Activated CD4-positive, alpha-beta T cell treated with anti-CD3 and anti-CD28 coated beads for 48 hours (primary cell): ENCODE data around the gene PBX1.

Experiments used
- DNase-seq: peaks from one replicate; pipeline ENCODE4 v3.0.0-alpha.2; 2020

Gene PBX1

DNA sequence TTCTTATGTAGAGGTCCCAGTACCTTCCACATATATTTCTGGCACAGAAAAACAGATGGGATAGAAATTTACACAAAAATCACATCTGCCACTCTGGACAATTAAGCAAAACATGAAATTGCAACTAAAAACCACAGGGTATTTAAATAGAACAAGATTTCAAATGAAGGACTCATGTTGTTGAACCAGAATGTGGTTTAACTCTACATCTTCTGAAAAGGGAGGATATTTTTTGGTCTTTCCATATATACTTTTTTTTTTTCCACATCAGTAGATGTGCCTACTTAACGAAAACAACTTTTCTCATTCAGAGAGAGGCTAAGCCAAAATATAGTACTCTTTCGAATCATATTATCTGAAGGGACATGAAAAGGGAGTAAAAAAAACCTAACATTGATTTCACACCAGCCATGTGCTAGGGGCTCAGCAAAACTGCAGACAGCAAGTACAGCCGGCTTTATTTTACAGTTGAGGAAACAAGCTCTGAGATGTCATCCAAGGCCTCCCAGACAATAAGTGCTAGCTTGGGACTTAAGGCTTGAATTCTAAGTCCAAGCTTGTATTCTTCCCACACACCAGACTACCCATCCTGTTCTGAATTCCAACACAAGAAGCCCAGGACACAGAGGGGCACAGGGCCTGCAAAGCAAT, 208.9 kb downstream of the PBX1 start:
- DNase-seq: no peak

DNA sequence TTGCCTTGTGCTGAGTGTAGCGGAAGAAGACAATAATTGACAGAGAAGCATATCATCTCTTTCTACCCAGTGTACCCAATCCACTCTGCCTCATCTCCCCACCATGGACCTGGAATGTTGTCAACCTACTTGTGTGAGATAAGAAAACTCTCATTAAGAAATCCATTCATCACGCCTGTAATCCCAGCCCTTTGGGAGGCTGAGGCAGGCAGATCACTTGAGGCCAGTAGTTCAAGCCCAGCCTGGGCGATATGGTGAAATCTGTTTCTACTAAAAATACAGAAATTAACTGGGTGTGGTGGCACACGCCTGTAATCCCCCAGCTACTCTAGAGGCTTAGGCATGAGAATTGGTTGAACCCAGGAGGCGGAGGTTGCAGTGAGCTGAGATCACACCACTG, 209.6 kb downstream of the PBX1 start:
- no peak for DNase-seq

DNA sequence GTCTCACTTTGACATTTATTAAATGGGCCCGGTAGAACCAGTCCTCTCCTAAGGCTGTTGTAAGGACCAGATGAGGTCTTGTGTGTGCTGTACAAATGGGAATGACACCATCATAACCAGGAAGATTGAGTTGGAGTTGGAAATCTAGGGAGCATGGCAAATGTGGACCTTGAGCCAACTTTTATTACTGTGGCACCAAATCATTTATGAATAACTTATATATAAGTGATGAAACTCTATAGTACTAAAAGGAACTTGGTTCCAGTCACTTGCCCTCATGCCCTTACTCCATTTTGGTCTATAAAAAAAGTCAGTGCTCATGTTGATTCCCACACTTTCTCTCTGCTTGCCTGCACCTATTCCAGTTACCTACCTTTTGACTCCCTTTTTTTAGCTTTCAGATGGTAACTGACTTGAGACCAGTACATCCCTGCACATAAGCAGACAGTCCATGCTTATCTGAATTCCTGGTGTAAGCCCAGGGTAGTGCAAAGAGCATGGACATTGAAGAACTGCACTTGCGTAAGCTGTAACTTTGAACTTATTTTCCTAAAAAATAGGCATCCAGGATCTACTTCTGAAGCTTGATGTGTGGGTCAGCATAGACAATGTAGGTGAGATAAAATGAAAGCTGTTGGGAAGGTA, 210.6 kb downstream of the PBX1 start:
- no peak for DNase-seq

DNA sequence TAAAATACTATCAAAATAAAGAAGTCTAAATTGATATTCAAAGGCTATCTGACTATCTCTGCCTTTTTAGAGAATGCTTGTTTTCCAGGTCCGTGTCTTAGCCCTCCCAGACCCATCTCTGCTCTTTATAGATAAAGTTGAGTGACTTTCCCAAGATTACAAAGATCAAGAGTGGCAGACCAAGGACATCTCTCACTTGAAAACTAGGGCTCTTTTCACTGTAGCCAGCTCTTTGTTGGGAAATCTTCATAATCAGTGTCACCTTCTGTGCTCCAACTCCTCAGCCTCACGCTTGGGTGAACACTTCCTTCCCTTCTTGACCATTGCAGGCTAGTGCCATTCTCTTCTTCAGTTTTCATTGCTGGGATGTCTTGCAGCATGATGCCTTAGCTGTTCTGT, 211.1 kb downstream of the PBX1 start:
- no peak for DNase-seq

DNA sequence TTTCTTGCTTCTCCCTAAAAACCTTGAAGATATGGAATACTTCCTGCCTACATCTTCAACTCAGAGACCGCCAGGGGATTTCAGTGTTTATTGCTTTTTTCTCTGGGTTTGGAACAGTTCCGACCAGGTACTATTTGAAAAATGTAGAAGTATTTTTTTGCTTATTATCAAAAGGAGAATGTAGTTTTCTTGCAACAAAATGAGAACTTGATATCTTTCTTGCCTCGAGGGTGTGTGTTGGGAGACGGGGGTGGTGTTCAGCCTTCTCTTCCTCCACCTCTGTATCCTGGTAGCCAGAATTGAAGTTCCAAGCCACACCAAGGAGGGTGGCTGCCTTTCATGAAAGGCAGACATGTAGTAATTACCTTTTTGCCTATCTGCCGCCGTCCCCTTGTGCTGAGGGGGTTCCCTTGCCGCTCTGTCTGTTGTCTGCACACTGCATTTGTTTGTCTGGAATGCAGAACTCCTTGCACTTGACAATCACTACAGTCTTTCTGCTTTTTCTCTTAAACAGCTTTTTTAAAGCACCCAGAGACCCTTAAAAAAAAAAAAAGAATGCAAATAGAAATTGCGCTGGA, 212.1 kb downstream of the PBX1 start:
- DNase-seq: no peak

DNA sequence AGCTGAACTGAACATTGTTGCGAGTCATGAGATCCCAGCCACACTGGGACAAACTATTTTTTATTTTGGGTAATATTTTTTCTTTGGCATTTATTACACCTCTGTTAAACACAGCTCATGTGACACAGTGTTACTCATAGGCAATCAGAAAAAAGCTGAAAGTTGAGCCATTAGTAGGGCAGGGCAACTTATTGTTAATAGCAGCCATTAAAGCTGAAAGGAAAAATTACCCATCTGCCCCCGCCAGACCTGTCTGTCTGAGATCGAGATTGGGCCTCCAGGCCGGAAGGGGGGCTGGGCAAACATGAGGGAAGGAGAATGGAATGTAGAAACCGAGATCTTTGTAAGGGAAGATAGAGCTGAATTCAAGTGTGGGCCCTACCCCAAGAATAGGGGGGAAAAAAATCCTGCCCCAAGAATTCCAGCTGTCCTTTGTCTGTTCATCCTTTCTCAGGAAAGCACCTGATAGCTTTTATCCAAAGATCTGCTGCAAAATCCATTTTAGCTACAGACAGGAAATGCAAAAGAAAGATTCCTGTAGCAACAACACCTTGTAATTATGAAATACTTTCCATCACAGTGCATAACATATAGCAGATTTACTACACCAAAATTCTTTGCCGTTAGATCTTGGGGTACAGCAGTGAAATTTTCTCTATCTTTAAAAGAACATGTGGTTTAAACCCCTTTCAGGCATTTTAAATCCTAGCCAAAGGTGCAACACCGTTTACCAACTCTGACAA, 212.8 kb downstream of the PBX1 start:
- DNase-seq: no peak

DNA sequence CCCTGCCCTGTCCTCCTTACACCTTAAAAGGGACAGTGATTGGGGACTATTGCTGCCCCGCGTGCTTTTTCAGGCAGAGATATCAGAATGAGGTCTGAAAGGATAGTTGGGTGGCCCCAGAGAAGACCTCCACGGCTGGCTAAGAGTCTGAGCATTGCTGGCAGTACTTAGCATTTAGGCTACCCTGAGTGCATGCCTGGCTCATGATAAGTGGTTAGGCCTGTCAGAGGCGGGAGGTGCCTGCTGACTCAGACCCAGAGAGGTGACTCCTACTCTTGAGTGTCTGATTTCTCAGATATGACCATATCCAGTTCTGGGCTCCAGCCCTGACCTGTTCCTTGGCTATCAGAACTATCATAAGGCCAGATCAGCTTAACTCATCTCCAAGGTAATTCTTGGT, 213.7 kb downstream of the PBX1 start:
- peak; percentile 21 for DNase-seq

DNA sequence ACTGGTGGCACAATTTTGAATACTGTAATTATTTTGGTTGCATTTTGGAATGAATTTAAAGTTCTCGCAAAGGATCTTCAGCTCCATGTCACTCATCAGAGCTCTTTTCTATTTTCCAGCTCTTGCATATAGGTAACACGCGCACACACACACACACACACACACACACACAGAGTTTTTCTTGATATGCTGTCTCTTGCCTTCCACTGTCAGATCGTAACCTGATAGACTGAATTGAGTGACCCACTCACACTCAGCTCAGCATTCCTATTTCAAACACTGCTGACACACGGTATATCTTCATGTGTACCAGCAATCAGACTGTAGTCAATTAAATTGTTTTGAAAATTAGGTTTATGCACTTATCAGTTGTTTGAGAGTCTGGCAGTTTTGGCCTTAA, 214.1 kb downstream of the PBX1 start:
- no peak for DNase-seq

DNA sequence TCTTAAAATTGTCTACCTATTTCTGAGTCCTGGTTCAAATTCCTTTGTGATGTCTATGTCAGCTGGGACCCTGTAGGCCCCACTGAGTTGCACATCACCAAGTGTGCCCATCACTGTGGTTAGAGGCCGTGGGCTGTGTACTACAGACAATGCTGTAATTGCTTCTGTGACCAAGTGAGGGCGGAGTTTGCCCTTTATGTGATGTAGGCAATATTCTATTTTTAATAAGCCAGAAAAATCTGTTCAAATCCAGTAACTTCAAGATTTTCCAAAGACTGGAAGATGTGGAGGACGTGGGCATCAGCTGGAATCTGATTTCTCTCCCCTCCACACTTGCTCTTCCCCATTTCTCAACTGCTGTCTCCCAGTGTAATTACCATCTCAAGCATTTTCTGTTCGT, 215.4 kb downstream of the PBX1 start:
- DNase-seq: no peak

DNA sequence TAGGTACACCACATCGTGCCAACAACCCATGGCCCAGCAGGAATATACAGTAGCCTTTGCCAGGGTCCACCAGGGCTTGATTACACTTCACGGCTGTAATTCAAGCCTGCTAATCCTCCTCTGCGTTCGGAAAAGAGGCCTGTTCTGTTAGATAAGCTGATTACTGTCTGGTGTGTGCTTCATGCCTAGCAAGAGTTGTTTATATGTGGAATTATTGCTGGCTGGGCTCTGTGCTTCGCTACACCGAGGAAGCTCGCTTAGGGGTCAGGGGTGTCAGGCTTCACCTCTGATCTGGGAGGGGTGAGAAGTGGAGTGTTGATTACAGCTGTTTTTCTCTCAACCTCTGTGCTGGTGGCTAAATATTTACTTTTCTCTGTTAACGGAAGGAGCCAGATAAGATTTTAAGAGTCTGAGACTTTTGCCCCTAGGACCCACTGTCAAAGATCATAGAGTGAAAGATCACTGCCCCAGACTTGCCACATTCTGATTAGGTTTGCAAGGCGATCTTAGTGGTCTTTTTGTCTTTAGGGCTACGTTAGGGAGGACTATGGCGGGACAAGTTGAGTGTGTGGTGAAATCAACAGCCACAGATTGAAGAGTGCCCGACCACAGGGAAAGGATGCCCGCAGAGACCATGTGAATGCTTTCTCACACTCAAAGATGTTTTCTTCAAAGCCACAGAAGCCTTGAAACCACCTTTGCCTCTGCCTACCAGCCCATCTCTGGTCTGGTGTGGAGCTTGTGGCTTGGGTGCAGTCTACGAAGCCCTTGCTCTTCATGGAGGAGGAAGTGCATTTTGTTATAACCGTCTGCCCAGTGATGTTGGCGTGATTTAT, 216.1 kb downstream of the PBX1 start:
- no peak for DNase-seq

DNA sequence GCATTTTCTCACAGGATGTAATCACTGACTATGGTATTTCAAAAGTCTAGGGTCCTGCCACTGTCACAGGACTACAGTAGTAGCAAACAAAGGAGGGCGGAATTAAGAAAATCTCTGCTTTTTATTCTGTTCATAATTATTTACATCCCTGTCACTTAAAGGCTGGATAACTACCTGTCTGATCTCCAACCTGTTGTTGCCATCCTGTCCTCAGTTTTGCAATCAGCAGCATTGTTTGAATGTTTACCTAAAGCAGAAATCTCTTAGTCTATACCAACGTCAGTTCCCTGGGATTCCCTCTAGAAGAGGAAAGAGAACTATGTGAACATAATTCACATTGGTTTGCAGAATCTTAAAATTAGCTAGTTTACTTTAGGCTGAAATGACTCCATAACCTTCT, 218.5 kb downstream of the PBX1 start:
- DNase-seq: no peak

DNA sequence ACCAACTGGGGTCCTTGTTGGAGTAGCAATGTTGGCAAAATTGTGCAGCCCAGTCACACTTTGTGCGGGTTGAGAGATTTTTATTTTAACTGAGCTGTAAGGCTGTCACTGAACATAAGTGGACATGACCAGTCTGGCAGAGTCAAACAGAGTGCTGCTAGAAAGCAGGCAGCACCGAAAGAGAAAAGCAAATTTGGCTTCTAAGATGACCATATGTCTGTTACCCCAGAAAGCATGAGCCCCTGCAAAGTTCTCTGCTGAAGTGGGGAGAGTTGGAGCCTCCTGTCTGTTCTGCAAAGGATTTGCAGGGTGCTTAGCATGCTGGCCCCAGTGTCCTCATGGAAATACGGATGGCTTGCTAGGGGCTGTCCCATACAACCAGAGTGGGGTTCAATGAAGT, 220.4 kb downstream of the PBX1 start:
- no peak for DNase-seq

DNA sequence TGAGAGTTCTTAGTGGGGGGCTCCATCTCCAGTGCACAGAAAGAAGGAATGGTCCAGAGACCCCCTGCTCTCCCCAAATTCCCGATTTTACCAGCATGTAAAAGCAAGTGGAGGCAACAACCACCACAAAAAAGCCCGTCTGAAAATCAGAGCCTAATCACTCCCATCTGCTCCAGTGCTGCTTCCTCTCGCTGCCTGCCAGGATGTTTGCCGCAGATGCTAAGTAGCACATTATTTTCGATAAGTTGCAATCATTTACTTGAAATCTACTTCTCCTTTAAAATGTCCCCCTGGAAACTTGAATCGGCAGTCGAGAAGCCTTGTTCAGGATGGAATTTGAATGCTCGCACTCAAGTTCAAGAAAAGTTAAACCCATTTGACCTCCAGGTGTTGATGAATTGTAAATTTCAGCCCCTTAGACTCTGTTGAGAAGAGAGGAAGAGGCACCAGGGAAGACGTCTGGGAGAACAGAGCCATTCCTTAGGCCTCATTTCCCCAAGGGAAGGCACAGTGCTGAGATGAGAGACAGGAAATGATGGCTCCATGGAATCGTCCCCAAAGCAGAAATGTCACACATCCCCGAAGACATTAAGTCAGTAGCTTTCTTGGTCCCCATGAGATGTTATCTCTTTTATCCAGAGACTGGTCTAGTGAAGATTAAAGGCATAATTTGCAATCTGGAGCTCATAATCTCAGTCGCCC, 221.3 kb downstream of the PBX1 start:
- DNase-seq: no peak

DNA sequence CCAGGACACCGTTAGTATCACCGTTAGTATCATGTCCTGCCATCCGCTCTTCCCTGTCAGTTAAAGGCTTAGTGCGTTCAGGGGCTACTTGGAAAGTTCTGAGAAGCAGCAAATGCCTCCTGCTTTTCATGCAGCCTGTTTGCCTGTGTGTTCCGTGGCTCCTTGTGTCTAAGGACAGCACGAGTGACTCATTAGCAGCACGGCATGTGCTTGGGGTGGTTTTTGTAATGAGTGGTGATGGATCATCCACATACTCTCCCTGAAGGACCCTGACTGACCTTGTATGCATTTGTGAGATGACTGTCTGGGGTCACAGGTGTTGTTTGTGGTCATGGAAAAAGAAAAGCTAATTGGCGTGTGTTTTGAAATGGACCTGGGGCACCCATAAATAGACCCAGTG, 221.9 kb downstream of the PBX1 start:
- no peak for DNase-seq

DNA sequence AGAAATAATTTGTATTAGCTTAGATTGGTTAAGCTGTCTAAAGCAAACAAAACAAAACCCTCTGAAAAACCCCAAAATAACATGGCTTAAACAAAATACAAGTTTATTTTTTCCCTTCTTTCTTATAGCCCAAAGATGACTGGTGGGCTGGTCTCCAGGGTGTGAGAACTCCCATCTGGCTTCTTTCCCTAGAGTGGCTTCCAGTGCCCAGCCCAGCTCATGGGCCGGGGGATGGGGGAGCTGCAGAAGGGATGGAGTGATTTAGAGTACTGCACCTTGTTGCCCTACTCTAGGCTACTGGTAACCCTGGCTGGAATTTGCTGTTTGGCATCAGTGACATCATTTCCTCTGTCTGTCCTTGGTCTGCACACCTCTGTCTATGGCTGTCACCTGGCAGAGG, 223.0 kb downstream of the PBX1 start:
- no peak for DNase-seq

DNA sequence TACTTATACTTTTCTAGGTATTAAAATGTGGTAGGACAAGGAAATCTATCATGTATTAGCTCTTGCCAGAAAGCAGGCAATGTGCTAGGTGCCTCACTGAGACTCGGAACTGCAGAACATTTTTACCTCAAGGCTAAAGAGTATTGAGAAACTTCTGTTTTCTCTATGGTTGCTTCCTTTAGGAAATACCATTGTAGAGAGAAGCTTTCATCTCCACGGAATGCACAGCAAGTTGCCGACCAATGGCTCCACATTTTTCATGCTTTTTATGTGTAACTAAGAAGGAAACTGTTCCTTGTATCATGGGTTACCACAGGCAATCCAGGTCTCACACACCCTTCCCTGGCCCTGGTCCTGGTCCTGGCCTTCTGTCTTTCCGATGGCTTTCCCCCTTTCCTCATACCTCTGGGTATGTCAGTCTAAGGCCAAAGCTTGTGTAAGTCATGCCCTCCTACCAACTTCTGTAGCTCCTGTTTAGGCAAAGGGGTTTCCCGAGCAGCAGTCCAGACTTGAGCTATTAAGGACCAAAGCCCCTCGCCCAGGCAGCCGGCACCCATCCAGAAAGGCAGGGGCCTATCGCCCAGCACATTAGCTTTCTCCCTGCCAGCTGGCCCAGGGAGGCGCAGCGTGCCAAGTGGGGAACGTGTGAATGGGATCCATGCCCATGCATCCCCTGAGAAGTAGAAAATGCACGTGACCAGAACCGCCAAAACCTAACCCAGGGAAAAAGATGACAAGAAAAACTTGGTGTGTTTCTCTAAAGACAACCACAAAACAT, 225.0 kb downstream of the PBX1 start:
- no peak for DNase-seq

DNA sequence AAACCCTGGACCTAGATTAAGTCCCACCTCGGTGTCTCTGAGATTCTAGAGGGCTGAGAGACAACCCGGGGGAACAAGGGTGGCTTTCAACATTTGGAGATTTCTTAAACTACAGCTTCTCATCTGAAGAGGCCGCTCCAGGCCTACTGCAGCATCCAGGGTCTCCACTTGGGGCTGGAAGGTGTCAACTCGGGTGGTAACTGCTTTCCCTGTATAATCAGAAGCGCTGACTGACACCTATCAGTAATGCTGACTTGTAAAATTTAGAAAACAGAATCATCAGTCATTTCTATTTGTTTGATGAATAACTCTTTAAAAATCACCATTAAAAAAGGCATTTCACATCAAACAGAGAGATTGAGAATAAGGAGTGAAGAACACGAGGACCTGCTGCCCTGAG, 226.0 kb downstream of the PBX1 start:
- DNase-seq: no peak

DNA sequence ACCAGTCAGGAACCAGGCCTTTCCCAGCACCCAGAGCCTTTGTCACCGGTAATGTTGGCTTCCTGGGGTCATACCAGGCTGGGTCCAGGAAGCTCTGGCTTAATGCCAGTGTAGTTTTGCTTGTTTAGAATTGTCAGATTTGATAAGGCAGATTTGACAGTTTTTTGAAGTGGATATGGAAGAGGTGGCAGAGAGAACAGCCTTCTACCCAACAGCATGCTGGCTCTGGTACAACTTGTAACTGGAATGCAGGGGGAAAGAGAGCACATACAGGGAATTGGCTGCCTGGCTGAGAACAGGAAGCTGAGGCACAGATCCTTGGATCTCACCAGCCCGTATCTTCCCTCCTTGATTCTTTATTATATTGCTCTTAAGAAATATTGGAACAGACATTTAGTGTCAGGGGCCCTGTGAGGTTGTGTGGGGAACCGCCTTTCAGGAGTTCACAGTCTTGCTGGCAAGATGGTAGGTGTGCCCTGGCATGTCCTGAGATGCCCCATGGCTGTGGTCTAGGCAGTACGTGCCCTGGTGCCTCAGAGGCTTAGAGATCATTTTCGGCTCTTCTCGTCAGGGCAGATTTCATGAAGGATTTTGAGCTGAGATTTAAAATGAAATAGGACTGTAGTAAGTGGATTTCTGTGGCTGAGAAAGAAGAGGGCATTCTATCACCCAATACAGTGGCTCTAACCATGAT, 227.0 kb downstream of the PBX1 start:
- no peak for DNase-seq

DNA sequence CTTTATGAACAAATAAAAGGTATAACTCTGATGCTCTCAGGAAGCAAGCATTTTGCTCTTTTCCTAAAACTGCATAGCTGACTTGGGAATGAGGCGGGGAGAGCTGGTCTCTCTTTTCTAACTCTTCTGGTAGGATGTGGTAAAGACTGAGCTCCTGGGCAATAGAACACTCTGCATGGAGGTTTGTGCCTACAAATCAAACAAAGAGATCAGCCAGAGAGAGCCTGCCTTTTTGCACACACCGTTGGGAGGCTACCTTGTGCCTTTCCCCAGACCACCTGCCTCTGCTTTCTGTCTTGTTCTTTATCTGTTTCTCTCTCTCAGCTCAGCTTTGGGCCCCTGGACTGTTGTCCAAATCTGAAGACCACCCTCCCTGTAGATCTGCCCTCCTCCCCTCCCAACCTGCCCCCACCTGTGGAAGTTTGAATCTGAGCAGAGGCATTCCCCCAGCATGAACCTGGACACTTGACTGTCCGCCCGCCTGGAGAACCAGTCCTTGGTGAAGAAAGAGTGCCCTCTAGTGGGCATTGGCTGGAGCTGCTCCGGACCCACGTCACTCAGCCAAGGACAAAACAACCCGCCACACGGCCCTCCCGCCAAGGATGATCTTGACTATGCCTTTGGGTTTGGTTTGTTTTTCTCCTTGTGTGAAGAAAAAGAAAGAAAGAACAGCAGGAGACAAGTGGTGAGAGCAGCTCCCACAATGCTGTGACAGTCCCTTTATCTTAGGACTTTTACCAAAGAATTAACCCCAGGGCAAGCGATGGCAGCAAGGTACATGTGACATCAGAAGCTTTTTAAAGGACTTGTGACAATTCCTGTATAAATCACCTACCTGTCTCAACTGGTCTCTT, 228.2 kb downstream of the PBX1 start:
- peak; percentile 70 for DNase-seq

DNA sequence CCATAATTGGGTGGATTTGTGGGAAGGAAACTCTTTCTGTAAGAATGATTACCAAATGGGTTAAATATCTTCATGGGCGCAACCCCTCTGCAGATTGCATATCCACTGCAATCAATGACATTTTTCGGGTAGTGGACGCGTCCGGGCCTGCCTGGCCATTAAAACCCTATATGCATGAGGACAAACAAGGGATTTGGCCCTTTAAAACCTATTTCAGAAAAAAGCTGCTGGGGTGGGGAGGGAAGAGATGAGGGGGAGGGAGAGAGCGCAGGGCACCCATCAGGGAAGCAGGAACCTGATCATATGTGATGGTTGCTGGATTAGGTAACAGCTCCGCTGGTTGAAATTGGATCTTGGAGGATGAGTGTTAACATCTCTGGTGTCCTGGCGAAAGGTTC, 228.8 kb downstream of the PBX1 start:
- no peak for DNase-seq
